ENCODE measurements around the gene ASB17. TPM values are rescaled to one million over a fixed set of nuclear protein-coding genes. Genes with fewer than 3 reads are reported as not detected.
"Not testable (repeated sequence)": the region's sequence is repeated elsewhere in the genome, so short reads cannot be mapped to it uniquely, and the experiment has no call there.

ASB17 gene
- total and polyA plus RNA-seq, 2 experiments from 2014 or later, result not detected

DNA sequence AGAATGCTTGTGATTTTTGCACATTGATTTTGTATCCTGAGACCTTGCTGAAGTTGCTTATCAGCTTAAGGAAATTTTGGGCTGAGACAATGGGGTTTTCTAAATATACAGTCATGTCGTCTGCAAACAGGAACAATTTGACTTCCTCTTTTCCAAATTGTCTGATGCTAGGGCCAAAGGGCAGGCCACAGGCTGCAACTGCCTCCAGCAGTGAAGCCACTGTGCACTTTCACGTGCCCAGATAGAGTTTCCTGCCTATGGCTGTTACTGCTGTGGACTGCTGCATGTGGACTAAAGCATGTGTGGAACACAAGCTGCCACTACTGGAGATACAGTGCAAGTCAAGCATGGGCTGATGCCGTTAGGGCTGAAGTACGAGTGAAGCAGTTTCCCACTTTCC is 10.8 kb upstream of the ASB17 start:
- H3K27ac ChIP-seq (ENCODE audit: low read depth); H3K27ac Mint-ChIP-seq; H4K20me1 ChIP-seq (replicated peaks; ENCODE audit: insufficient read depth); H3K27me3 ChIP-seq (ENCODE audit: insufficient read depth); H3K27me3 Mint-ChIP-seq (ENCODE audit: insufficient read depth, low read depth, poor library complexity); H3F3A ChIP-seq (replicated peaks; ENCODE audit: low read depth); H3K4me2 ChIP-seq; H3K4me1 ChIP-seq (ENCODE audit: insufficient read depth); H3K36me3 ChIP-seq (ENCODE audit: insufficient read depth); H3K4me1 Mint-ChIP-seq; H3K4me3 ChIP-seq; H3K9me3 Mint-ChIP-seq; H3K36me3 Mint-ChIP-seq (ENCODE audit: low read depth); ATAC-seq; DNase-seq (ENCODE audit: low spot score); H2AFZ ChIP-seq; H3K9me2 ChIP-seq (ENCODE audit: insufficient read depth); H3K4me3 Mint-ChIP-seq; H3K79me2 ChIP-seq (replicated peaks; ENCODE audit: insufficient read depth): not testable (repeated sequence)

DNA sequence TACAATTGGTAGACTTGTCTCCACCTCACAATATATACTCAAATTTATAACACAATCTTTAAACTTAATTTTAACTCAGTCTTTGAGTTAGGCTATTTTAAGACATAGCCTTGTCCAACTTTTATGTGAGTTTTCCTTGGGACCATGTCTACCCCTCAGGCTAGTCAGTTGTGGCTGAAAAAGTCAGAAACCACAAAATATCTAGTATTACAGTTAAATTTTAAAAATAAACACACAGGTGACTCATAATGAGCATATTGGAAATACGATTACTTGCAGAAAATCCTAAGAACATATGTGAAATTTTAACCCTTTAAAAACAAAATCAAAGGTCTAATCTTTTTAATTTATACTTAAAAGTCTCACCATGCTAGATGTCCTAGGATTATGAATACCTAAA is 4.8 kb upstream of the ASB17 start:
- no peak overlapping the region for H3K4me3 ChIP-seq
- no peak for TF ChIP-seq CREB1 (CRISPR knock-in tag; IDR thresholded peaks at IDR 0.05; ENCODE audit: low read depth)
- no peak overlapping the region for H3K27ac ChIP-seq (ENCODE audit: low read depth)
- Mint-ChIP-seq H3K27me3 (ENCODE audit: insufficient read depth, low read depth, poor library complexity) (no peaks in the 10 kb centered on the region), H3K36me3 (ENCODE audit: low read depth) (no peaks in the 10 kb centered on the region), H3K4me1 (no peaks in the 10 kb centered on the region), H3K9me3 (no peaks in the 10 kb centered on the region), H3K27ac (no peak overlapping the region), H3K4me3 (no peak overlapping the region)
- no peak overlapping the region for H2AFZ ChIP-seq
- H3K36me3 ChIP-seq (ENCODE audit: insufficient read depth), result no peaks in the 10 kb centered on the region
- H3K9me2 ChIP-seq (ENCODE audit: insufficient read depth), result 0 out of 2 replicates have a peak, but pooled peaks cover 3% of the 10 kb centered on the region
- ATAC-seq (no peak), DNase-seq (ENCODE audit: low spot score) (no peak)
- no peak overlapping the region for H3K4me2 ChIP-seq
- H3K79me2 ChIP-seq (replicated peaks; ENCODE audit: insufficient read depth), result no peaks in the 10 kb centered on the region
- H3K27me3 ChIP-seq (ENCODE audit: insufficient read depth), result no peaks in the 10 kb centered on the region
- no peaks in the 10 kb centered on the region for H4K20me1 ChIP-seq (replicated peaks; ENCODE audit: insufficient read depth)
- no peaks in the 10 kb centered on the region for H3K4me1 ChIP-seq (ENCODE audit: insufficient read depth)
- H3F3A ChIP-seq (replicated peaks; ENCODE audit: low read depth), result no peaks in the 10 kb centered on the region

DNA sequence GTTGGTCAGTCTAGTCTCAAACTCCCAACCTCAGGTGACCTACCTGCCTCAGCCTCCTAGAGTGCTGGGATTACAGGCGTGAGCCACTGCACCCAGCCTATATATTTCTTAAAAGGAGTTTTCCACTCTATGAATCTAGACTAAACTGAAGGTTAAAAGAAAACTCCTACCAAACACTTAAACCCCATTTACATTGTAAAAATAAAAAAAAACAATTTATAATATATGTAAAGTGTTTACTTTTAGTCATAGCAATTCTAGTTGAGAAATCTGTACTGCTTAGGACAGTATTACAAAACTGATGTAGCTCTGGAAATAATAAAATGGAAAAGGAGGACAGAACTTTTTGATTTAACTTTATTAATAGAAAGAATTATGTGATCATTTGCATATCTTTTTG is 9.5 kb downstream of the ASB17 start:
- H3K27ac ChIP-seq (ENCODE audit: low read depth), result no peak overlapping the region
- Mint-ChIP-seq H3K4me1 (no peaks in the 10 kb centered on the region), H3K4me3 (no peak overlapping the region), H3K27ac (no peak overlapping the region), H3K27me3 (ENCODE audit: insufficient read depth, low read depth, poor library complexity) (no peaks in the 10 kb centered on the region), H3K9me3 (no peaks in the 10 kb centered on the region), H3K36me3 (ENCODE audit: low read depth) (no peaks in the 10 kb centered on the region)
- no peaks in the 10 kb centered on the region for H3K27me3 ChIP-seq (ENCODE audit: insufficient read depth)
- H3K4me2 ChIP-seq, result no peak overlapping the region
- no peak overlapping the region for H2AFZ ChIP-seq
- no peaks in the 10 kb centered on the region for H3F3A ChIP-seq (replicated peaks; ENCODE audit: low read depth)
- no peak overlapping the region for H3K4me3 ChIP-seq
- H3K79me2 ChIP-seq (replicated peaks; ENCODE audit: insufficient read depth), result no peaks in the 10 kb centered on the region
- no peaks in the 10 kb centered on the region for H3K9me2 ChIP-seq (ENCODE audit: insufficient read depth)
- H4K20me1 ChIP-seq (replicated peaks; ENCODE audit: insufficient read depth), result no peaks in the 10 kb centered on the region
- H3K36me3 ChIP-seq (ENCODE audit: insufficient read depth), result no peaks in the 10 kb centered on the region
- DNase-seq (ENCODE audit: low spot score) (no peak), ATAC-seq (no peak)
- H3K4me1 ChIP-seq (ENCODE audit: insufficient read depth), result no peaks in the 10 kb centered on the region
- TF ChIP-seq EZH2phosphoT487 (IDR thresholded peaks at IDR 0.05; ENCODE audit: unreplicated experiment) (no peak), ZNF331 (CRISPR knock-in tag; IDR thresholded peaks at IDR 0.05; ENCODE audit: low read depth) (no peak), NANOG (IDR thresholded peaks at IDR 0.05; ENCODE audit: borderline replicate concordance) (no peak), JUNB (IDR thresholded peaks at IDR 0.05; ENCODE audit: unreplicated experiment) (no peak), ZNF114 (CRISPR knock-in tag; IDR thresholded peaks at IDR 0.05) (no peak), CREB1 (CRISPR knock-in tag; IDR thresholded peaks at IDR 0.05; ENCODE audit: low read depth) (no peak), POLR2AphosphoS5 (IDR thresholded peaks at IDR 0.05; ENCODE audit: low read depth) (no peak), EZH2 (IDR thresholded peaks at IDR 0.05; ENCODE audit: low read depth, unreplicated experiment) (no peak), STAT1 (IDR thresholded peaks at IDR 0.05; ENCODE audit: unreplicated experiment) (no peak)
- TF ChIP-seq, protein P1, sequence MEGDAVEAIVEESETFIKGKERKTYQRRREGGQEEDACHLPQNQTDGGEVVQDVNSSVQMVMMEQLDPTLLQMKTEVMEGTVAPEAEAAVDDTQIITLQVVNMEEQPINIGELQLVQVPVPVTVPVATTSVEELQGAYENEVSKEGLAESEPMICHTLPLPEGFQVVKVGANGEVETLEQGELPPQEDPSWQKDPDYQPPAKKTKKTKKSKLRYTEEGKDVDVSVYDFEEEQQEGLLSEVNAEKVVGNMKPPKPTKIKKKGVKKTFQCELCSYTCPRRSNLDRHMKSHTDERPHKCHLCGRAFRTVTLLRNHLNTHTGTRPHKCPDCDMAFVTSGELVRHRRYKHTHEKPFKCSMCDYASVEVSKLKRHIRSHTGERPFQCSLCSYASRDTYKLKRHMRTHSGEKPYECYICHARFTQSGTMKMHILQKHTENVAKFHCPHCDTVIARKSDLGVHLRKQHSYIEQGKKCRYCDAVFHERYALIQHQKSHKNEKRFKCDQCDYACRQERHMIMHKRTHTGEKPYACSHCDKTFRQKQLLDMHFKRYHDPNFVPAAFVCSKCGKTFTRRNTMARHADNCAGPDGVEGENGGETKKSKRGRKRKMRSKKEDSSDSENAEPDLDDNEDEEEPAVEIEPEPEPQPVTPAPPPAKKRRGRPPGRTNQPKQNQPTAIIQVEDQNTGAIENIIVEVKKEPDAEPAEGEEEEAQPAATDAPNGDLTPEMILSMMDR (conservative IDR thresholded peaks at IDR 0.05; ENCODE audit: low read depth in 2 of 2), result no peak
- TF ChIP-seq, protein P2, sequence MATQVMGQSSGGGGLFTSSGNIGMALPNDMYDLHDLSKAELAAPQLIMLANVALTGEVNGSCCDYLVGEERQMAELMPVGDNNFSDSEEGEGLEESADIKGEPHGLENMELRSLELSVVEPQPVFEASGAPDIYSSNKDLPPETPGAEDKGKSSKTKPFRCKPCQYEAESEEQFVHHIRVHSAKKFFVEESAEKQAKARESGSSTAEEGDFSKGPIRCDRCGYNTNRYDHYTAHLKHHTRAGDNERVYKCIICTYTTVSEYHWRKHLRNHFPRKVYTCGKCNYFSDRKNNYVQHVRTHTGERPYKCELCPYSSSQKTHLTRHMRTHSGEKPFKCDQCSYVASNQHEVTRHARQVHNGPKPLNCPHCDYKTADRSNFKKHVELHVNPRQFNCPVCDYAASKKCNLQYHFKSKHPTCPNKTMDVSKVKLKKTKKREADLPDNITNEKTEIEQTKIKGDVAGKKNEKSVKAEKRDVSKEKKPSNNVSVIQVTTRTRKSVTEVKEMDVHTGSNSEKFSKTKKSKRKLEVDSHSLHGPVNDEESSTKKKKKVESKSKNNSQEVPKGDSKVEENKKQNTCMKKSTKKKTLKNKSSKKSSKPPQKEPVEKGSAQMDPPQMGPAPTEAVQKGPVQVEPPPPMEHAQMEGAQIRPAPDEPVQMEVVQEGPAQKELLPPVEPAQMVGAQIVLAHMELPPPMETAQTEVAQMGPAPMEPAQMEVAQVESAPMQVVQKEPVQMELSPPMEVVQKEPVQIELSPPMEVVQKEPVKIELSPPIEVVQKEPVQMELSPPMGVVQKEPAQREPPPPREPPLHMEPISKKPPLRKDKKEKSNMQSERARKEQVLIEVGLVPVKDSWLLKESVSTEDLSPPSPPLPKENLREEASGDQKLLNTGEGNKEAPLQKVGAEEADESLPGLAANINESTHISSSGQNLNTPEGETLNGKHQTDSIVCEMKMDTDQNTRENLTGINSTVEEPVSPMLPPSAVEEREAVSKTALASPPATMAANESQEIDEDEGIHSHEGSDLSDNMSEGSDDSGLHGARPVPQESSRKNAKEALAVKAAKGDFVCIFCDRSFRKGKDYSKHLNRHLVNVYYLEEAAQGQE (IDR thresholded peaks at IDR 0.05; ENCODE audit: unreplicated experiment), result no peak
- TF ChIP-seq, protein P3, sequence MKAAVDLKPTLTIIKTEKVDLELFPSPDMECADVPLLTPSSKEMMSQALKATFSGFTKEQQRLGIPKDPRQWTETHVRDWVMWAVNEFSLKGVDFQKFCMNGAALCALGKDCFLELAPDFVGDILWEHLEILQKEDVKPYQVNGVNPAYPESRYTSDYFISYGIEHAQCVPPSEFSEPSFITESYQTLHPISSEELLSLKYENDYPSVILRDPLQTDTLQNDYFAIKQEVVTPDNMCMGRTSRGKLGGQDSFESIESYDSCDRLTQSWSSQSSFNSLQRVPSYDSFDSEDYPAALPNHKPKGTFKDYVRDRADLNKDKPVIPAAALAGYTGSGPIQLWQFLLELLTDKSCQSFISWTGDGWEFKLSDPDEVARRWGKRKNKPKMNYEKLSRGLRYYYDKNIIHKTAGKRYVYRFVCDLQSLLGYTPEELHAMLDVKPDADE (IDR thresholded peaks at IDR 0.05), result no peak
